ENCODE data around the gene RPS15.
"Not testable (repeated sequence)": the region's sequence is repeated elsewhere in the genome, so short reads cannot be mapped to it uniquely, and the experiment has no call there.

DNA sequence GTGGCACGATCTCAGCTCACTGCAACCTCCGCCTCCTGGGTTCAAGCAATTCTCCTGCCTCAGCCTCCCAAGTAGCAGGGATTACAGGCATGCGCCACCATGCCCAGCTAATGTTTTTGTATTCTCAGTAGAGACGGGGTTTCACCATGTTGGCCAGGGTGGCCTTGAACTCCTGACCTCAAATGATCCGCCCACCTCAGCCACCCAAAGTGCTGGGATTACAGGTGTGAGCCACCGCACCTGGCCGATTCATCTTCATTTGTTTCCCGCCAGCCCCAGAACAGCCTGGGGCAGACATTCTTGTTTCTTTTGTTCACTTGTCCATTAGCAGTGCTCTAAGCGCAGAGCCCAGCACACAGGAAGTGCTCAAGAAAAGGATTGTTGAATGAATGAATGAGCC, 38.9 kb downstream of the RPS15 start:
- TF ChIP-seq, protein P1, sequence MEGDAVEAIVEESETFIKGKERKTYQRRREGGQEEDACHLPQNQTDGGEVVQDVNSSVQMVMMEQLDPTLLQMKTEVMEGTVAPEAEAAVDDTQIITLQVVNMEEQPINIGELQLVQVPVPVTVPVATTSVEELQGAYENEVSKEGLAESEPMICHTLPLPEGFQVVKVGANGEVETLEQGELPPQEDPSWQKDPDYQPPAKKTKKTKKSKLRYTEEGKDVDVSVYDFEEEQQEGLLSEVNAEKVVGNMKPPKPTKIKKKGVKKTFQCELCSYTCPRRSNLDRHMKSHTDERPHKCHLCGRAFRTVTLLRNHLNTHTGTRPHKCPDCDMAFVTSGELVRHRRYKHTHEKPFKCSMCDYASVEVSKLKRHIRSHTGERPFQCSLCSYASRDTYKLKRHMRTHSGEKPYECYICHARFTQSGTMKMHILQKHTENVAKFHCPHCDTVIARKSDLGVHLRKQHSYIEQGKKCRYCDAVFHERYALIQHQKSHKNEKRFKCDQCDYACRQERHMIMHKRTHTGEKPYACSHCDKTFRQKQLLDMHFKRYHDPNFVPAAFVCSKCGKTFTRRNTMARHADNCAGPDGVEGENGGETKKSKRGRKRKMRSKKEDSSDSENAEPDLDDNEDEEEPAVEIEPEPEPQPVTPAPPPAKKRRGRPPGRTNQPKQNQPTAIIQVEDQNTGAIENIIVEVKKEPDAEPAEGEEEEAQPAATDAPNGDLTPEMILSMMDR (IDR thresholded peaks at IDR 0.05): not testable (repeated sequence)
- not testable (repeated sequence) for TF ChIP-seq NRF1 (IDR thresholded peaks at IDR 0.05; ENCODE audit: low read depth, low read length); EP300 (IDR thresholded peaks at IDR 0.05; ENCODE audit: borderline replicate concordance in 1 of 2, low read depth in 1 of 2, low read length in 1 of 2); POLR2AphosphoS5 (IDR thresholded peaks at IDR 0.05; ENCODE audit: low read depth, low read length); EZH2phosphoT487 (IDR thresholded peaks at IDR 0.05; ENCODE audit: borderline replicate concordance, low read depth); YY1 (IDR thresholded peaks at IDR 0.05; ENCODE audit: low read depth); TEAD4 (IDR thresholded peaks at IDR 0.05; ENCODE audit: borderline replicate concordance, insufficient read depth); NFIC (IDR thresholded peaks at IDR 0.05; ENCODE audit: borderline replicate concordance); SMC3 (IDR thresholded peaks at IDR 0.05; ENCODE audit: low read depth, low read length); CHD2 (IDR thresholded peaks at IDR 0.05; ENCODE audit: low read length, partially characterized antibody); RFX5 (IDR thresholded peaks at IDR 0.05; ENCODE audit: low read length)

Measured in SK-N-SH (cell line).